ENCODE data around the gene SYNGR3. TPM values are rescaled to one million over a fixed set of nuclear protein-coding genes. Genes with fewer than 3 reads are reported as not detected.

Gene SYNGR3
- total RNA-seq, 1 experiment from 2014 or later: 11.9 TPM

DNA sequence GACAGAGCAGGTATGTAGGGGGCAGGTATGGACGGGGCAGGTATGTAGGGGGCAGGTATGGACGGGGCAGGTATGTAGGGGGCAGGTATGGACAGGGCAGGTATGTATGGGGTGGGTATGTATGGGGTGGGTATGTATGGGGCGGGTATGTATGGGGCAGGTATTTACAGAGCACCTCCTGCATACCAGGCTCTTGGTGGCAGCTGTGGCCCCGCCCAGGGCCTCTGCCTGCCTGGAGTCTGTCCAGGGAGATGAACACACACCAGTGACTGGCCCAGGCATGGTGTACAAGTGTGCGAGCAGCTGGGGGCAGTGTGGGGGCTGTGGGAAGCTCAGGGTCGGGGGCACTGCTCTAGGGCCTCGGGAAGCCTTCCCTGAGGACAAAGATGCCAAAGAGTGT, 39.7 kb upstream of the SYNGR3 start:
- H2BK15ac ChIP-seq (ENCODE audit: low read depth, low read length): no peak overlapping the region
- H3K23ac ChIP-seq (ENCODE audit: insufficient read length, low read depth, low read length): no peak overlapping the region
- no peaks in the 10 kb centered on the region for H4K20me1 ChIP-seq (ENCODE audit: control insufficient read depth, insufficient read depth, insufficient read length)
- no peak overlapping the region for H2AFZ ChIP-seq (ENCODE audit: low read length)
- DNase-seq: no peak
- H3K4ac ChIP-seq (ENCODE audit: low read depth, low read length): no peak overlapping the region
- no peak overlapping the region for H2BK120ac ChIP-seq (ENCODE audit: low read depth, low read length, poor library complexity, severe bottlenecking)
- TF ChIP-seq, protein P1, sequence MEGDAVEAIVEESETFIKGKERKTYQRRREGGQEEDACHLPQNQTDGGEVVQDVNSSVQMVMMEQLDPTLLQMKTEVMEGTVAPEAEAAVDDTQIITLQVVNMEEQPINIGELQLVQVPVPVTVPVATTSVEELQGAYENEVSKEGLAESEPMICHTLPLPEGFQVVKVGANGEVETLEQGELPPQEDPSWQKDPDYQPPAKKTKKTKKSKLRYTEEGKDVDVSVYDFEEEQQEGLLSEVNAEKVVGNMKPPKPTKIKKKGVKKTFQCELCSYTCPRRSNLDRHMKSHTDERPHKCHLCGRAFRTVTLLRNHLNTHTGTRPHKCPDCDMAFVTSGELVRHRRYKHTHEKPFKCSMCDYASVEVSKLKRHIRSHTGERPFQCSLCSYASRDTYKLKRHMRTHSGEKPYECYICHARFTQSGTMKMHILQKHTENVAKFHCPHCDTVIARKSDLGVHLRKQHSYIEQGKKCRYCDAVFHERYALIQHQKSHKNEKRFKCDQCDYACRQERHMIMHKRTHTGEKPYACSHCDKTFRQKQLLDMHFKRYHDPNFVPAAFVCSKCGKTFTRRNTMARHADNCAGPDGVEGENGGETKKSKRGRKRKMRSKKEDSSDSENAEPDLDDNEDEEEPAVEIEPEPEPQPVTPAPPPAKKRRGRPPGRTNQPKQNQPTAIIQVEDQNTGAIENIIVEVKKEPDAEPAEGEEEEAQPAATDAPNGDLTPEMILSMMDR (conservative IDR thresholded peaks at IDR 0.05): no peak
- H3K79me1 ChIP-seq (ENCODE audit: insufficient read depth, low read depth, low read length, poor library complexity, severe bottlenecking): no peaks in the 10 kb centered on the region
- no peak overlapping the region for H4K5ac ChIP-seq (ENCODE audit: insufficient read length, low read depth, low read length)
- H3K18ac ChIP-seq (ENCODE audit: insufficient read length, low read depth, low read length): no peak overlapping the region
- no peaks in the 10 kb centered on the region for H3K79me2 ChIP-seq (ENCODE audit: insufficient read depth, low read length)
- no peaks in the 10 kb centered on the region for H3K9me3 ChIP-seq (ENCODE audit: control insufficient read depth, low read depth, low read length)
- no peak overlapping the region for H3K9ac ChIP-seq (ENCODE audit: extremely low read depth, insufficient read length, low read length)
- H2BK20ac ChIP-seq (ENCODE audit: low read depth, low read length, poor library complexity, severe bottlenecking): no peak overlapping the region
- no peaks in the 10 kb centered on the region for H3K27me3 ChIP-seq (ENCODE audit: insufficient read depth, low read length)
- Mint-ChIP-seq H3K9me3 (peaks cover 0 to 3% of the 10 kb centered on the region in 2 experiments; a peak in 2 of 5 replicates), H3K4me3 (no peak overlapping the region), H3K27ac (no peak overlapping the region), H3K4me1 (peaks cover 4 to 5% of the 10 kb centered on the region in 2 experiments; a peak in 2 of 4 replicates), H3K36me3 (ENCODE audit: insufficient read depth in 1 of 3, low read depth in 3 of 3) (no peaks in the 10 kb centered on the region; a peak in 1 of 7 replicates), H3K27me3 (ENCODE audit: low read depth) (peaks cover 1% of the 10 kb centered on the region; the same call in 1 of the 2 replicates)
- no peak overlapping the region for H3K4me2 ChIP-seq (ENCODE audit: insufficient read depth, insufficient read length, low read length)
- no peaks in the 10 kb centered on the region for H3K4me1 ChIP-seq (ENCODE audit: insufficient read depth, low read length)
- no peak overlapping the region for H2BK12ac ChIP-seq (ENCODE audit: insufficient read length, low read depth, low read length)
- no peak overlapping the region for H2BK5ac ChIP-seq (ENCODE audit: insufficient read length, low read length)
- H3K56ac ChIP-seq (ENCODE audit: insufficient read length, low read depth, low read length): no peak overlapping the region
- H4K8ac ChIP-seq (replicated peaks; ENCODE audit: insufficient read length, low read depth, low read length): no peak overlapping the region
- no peak overlapping the region for H4K91ac ChIP-seq (ENCODE audit: insufficient read length, low read depth, low read length)
- no peak overlapping the region for H3K14ac ChIP-seq (ENCODE audit: insufficient read depth, low read length)
- no peak overlapping the region for H3T11ph ChIP-seq (ENCODE audit: low read length)
- no peak overlapping the region for H2AK5ac ChIP-seq (ENCODE audit: insufficient read length, low read length)
- WGBS (ENCODE audit: extremely low coverage, insufficient read length, low lambda C conversion rate): no CpG with 5 or more reads among the region's 7 CpGs
- no peak overlapping the region for H3K27ac ChIP-seq (ENCODE audit: insufficient read length, low read depth, low read length)
- no peaks in the 10 kb centered on the region for H3K23me2 ChIP-seq (ENCODE audit: insufficient read length, low read depth, low read length, poor library complexity, severe bottlenecking)
